ENCODE data around the gene VPS16. TPM values are rescaled to one million over a fixed set of nuclear protein-coding genes. Genes with fewer than 3 reads are reported as not detected.

VPS16 gene
- total RNA-seq (10 to 100 TPM; 35.3 to 57.0 TPM), polyA plus RNA-seq (ENCODE audit: insufficient read length in 2 of 2) (10 to 100 TPM; 65.5 to 71.6 TPM)
- long read RNA-seq, donor 1, transcript VPS16-202 (24 exons, 2,750 nt), result major isoform, 7 of 16 reads
- long read RNA-seq, donor 1, partial matches to known transcripts, result 7 of 16 reads
- long read RNA-seq, donor 1, other reads (novel, unspliced or antisense), result 0 of 16 reads
- long read RNA-seq, donor 2, result 0 reads
- long read RNA-seq, donor 3, partial matches to known transcripts, result 0 of 4 reads
- long read RNA-seq, donor 3, other reads (novel, unspliced or antisense), result 0 of 4 reads
- long read RNA-seq, donor 4, transcript VPS16-202 (24 exons, 2,750 nt), result major isoform, 5 of 6 reads
- long read RNA-seq, donor 4, partial matches to known transcripts, result 0 of 6 reads
- long read RNA-seq, donor 4, other reads (novel, unspliced or antisense), result 0 of 6 reads

DNA sequence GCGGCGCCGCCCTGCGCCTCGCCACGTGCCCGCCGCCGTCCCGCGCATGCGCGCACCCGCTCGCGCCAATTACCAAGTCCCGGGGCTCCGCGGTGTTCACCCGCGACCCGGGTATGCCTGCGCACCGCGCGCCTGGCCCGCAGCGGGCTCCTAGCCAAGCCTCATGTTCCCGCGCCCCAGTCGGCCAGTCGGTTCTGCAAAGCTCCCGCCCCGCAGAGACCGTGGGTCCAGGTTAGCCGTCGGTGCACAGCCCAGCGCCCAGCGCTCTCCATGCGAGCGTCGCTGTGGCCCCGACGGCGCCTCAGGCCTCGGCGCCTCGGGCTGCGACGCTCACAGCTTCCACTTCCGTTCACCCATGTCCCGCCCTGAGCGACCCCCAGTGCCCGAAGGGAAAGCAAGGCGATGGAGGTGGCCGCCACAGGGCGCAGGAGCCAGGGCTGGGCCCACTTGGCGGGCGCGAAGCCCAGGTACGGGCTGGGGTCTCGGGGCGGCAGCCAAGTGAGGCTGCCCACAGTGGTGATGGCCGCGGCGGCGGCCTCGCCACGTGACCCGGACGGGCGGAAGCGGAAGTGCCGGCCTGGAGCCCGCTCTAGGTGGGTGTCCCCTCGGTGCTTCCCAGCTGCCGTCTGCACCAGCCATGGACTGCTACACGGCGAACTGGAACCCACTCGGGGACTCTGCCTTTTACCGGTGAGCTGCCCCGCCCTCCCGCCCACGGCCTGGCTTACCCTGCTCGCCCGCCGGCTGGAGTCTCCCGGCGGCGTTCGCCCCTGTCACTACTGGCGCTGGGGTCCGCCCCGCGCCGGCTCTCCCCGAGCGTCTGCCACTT, at the start of gene VPS16, which contains the start of gene PCED1A:
VPS16 (plus strand) TSS at position 608 of the 829 bp plus-strand sequence; CDS start at position 638, 30 bp downstream.
PCED1A (minus strand) TSS at position 518 of the 829 bp plus-strand sequence. CDS start 743 bp downstream, outside the sequence.
- DNase-seq (ENCODE audit: low read depth in 4 of 6, low spot score in 6 of 6), result peak; percentile 69 to 96 (median 78)
- Histone ChIP-seq H3K4me3 (ENCODE audit: low read depth, low read length) (peak within 1 kb of the TSS; percentile 83), H3K36me3 (ENCODE audit: control insufficient read depth, insufficient read depth, low read length) (peaks cover 22% of the 10 kb centered on the region), H3K9me3 (ENCODE audit: control insufficient read depth, insufficient read depth, low read length) (no peaks in the 10 kb centered on the region), H3K27ac (ENCODE audit: low read depth, low read length) (peak within 1 kb of the TSS; percentile 76), H3K27me3 (ENCODE audit: control insufficient read depth, insufficient read depth, low read length) (no peaks in the 10 kb centered on the region), H3K4me1 (ENCODE audit: control insufficient read depth, insufficient read depth, low read length) (peaks cover 16% of the 10 kb centered on the region)
- WGBS (ENCODE audit: insufficient coverage), result 3% methylated on average over 98 of the region's 98 CpGs

DNA sequence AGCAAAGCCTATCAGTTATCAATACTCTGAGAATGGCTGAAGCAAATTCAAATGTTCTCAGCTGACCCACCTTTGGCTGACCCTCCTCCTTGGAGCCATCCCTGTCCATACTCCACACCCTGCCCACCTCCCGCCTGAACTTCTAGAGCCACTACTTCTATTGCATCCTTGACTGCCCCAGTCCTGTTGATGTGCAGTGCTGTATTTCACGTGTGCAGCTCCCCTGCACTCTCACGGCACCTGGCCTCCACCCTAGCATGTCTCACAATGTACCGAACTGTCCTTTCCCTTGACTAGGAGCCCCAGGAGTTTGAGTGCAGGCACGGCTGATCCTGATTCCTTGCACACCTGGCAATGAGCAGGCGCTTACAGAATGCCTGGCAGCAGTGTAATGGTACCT, 47.1 kb upstream of the VPS16 start:
- 93% methylated on average over 6 of the region's 6 CpGs for WGBS (ENCODE audit: insufficient coverage)
- Histone ChIP-seq H3K4me3 (ENCODE audit: low read depth, low read length) (no peak overlapping the region), H3K27me3 (ENCODE audit: control insufficient read depth, insufficient read depth, low read length) (no peaks in the 10 kb centered on the region)

GRCh38 chr20:2794202-2794748, 46.3 kb upstream of the VPS16 start:
- Histone ChIP-seq H3K36me3 (ENCODE audit: control insufficient read depth, insufficient read depth, low read length) (peaks cover 41% of the 10 kb centered on the region), H3K9me3 (ENCODE audit: control insufficient read depth, insufficient read depth, low read length) (no peaks in the 10 kb centered on the region), H3K27me3 (ENCODE audit: control insufficient read depth, insufficient read depth, low read length) (peaks cover 4% of the 10 kb centered on the region), H3K27ac (ENCODE audit: low read depth, low read length) (no peak overlapping the region), H3K4me3 (ENCODE audit: low read depth, low read length) (no peak overlapping the region), H3K4me1 (ENCODE audit: control insufficient read depth, insufficient read depth, low read length) (peaks cover 9% of the 10 kb centered on the region)
- WGBS (ENCODE audit: insufficient coverage), result 88% methylated on average over 16 of the region's 23 CpGs
- no peak for DNase-seq (ENCODE audit: low read depth in 4 of 6, low spot score in 6 of 6)

More for the DNA sequence above, 47.1 kb upstream of the VPS16 start:
- H3K9me3 ChIP-seq (ENCODE audit: control insufficient read depth, insufficient read depth, low read length), result peaks cover 1% of the 10 kb centered on the region
- no peak overlapping the region for H3K27ac ChIP-seq (ENCODE audit: low read depth, low read length)
- H3K4me1 ChIP-seq (ENCODE audit: control insufficient read depth, insufficient read depth, low read length), result peaks cover 1% of the 10 kb centered on the region
- DNase-seq (ENCODE audit: low read depth in 4 of 6, low spot score in 6 of 6), result no peak
- H3K36me3 ChIP-seq (ENCODE audit: control insufficient read depth, insufficient read depth, low read length), result peaks cover 38% of the 10 kb centered on the region

GRCh38 chr20:2794866-2795447, 45.6 kb upstream of the VPS16 start:
- Histone ChIP-seq H3K4me3 (ENCODE audit: low read depth, low read length) (no peak overlapping the region), H3K4me1 (ENCODE audit: control insufficient read depth, insufficient read depth, low read length) (peaks cover 16% of the 10 kb centered on the region), H3K27me3 (ENCODE audit: control insufficient read depth, insufficient read depth, low read length) (peaks cover 7% of the 10 kb centered on the region), H3K36me3 (ENCODE audit: control insufficient read depth, insufficient read depth, low read length) (peaks cover 41% of the 10 kb centered on the region), H3K27ac (ENCODE audit: low read depth, low read length) (no peak overlapping the region), H3K9me3 (ENCODE audit: control insufficient read depth, insufficient read depth, low read length) (no peaks in the 10 kb centered on the region)
- WGBS (ENCODE audit: insufficient coverage), result 92% methylated on average over 11 of the region's 11 CpGs
- DNase-seq (ENCODE audit: low read depth in 4 of 6, low spot score in 6 of 6), result no peak

- peaks cover 10% of the 10 kb centered on the region for H3K27me3 ChIP-seq (ENCODE audit: control insufficient read depth, insufficient read depth, low read length)
- peaks cover 19% of the 10 kb centered on the region for H3K4me1 ChIP-seq (ENCODE audit: control insufficient read depth, insufficient read depth, low read length)
- H3K4me3 ChIP-seq (ENCODE audit: low read depth, low read length), result no peak overlapping the region
- no peak overlapping the region for H3K27ac ChIP-seq (ENCODE audit: low read depth, low read length)
- H3K36me3 ChIP-seq (ENCODE audit: control insufficient read depth, insufficient read depth, low read length), result peaks cover 41% of the 10 kb centered on the region
- no peaks in the 10 kb centered on the region for H3K9me3 ChIP-seq (ENCODE audit: control insufficient read depth, insufficient read depth, low read length)
- 94% methylated on average over 22 of the region's 24 CpGs for WGBS (ENCODE audit: insufficient coverage)
- no peak for DNase-seq (ENCODE audit: low read depth in 4 of 6, low spot score in 6 of 6)
These were observed 45.1 kb upstream of the VPS16 start for GRCh38 chr20:2795451-2795850.

- H3K4me1 ChIP-seq (ENCODE audit: control insufficient read depth, insufficient read depth, low read length), result peaks cover 22% of the 10 kb centered on the region
- no peak overlapping the region for H3K27ac ChIP-seq (ENCODE audit: low read depth, low read length)
- H3K27me3 ChIP-seq (ENCODE audit: control insufficient read depth, insufficient read depth, low read length), result peaks cover 17% of the 10 kb centered on the region
- DNase-seq (ENCODE audit: low read depth in 4 of 6, low spot score in 6 of 6), result no peak
- H3K9me3 ChIP-seq (ENCODE audit: control insufficient read depth, insufficient read depth, low read length), result no peaks in the 10 kb centered on the region
- no peak overlapping the region for H3K4me3 ChIP-seq (ENCODE audit: low read depth, low read length)
- H3K36me3 ChIP-seq (ENCODE audit: control insufficient read depth, insufficient read depth, low read length), result peaks cover 41% of the 10 kb centered on the region
- 95% methylated on average over 19 of the region's 20 CpGs for WGBS (ENCODE audit: insufficient coverage)
These were observed 44.4 kb upstream of the VPS16 start for GRCh38 chr20:2796011-2796660.

DNA sequence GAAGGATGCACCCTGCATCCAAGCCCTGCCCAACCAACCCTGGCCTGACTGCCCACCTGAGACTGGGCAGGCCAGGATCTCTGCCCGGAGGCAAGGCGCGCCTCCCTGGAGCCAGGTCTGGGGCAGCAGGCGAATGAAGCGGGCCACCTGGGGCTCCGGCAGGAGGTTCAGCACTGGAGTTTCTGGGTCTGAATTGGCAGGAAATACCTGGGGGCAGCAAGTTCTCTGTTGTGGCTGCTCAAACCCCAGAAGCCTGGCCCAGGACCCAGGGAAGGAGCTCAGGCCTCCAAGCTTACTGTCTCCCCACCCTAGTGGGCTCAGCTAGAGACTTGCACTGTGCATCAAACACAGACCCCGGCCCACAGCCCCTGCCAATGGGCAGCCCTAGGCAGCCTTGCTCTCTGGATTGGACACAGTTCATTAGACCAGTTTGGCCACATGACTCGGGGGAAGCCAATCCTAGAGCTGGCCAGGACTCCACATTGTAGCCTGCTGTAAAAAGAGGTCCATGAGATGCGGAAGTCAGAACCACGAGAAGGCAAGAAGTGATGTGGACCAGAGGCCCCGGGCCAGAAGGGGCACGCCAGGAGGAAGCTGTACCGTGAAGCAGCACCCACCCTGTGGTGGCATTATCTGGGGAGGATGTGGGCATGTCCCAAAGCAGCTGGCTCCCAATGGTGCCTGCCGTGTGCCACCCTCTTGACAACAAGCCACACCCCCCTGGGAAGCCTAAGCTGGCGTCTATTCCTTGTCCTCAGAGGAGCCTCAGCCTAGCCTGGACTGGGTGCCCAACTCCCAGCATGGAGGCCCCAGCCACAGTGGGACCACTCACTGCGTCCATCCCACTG, 43.2 kb upstream of the VPS16 start:
- WGBS (ENCODE audit: insufficient coverage), result 85% methylated on average over 15 of the region's 16 CpGs
- H3K27me3 ChIP-seq (ENCODE audit: control insufficient read depth, insufficient read depth, low read length), result peaks cover 26% of the 10 kb centered on the region

GRCh38 chr20:2798095-2798805, 42.3 kb upstream of the VPS16 start:
- DNase-seq (ENCODE audit: low read depth in 4 of 6, low spot score in 6 of 6), result no peak
- peaks cover 41% of the 10 kb centered on the region for H3K36me3 ChIP-seq (ENCODE audit: control insufficient read depth, insufficient read depth, low read length)
- H3K4me1 ChIP-seq (ENCODE audit: control insufficient read depth, insufficient read depth, low read length), result peaks cover 25% of the 10 kb centered on the region
- peaks cover 34% of the 10 kb centered on the region for H3K27me3 ChIP-seq (ENCODE audit: control insufficient read depth, insufficient read depth, low read length)
- no peak overlapping the region for H3K27ac ChIP-seq (ENCODE audit: low read depth, low read length)
- 94% methylated on average over 19 of the region's 19 CpGs for WGBS (ENCODE audit: insufficient coverage)
- no peak overlapping the region for H3K4me3 ChIP-seq (ENCODE audit: low read depth, low read length)
- H3K9me3 ChIP-seq (ENCODE audit: control insufficient read depth, insufficient read depth, low read length), result no peaks in the 10 kb centered on the region

More for the DNA sequence above, 43.2 kb upstream of the VPS16 start:
- DNase-seq (ENCODE audit: low read depth in 4 of 6, low spot score in 6 of 6), result no peak
- Histone ChIP-seq H3K9me3 (ENCODE audit: control insufficient read depth, insufficient read depth, low read length) (no peaks in the 10 kb centered on the region), H3K4me3 (ENCODE audit: low read depth, low read length) (no peak overlapping the region), H3K27ac (ENCODE audit: low read depth, low read length) (no peak overlapping the region), H3K4me1 (ENCODE audit: control insufficient read depth, insufficient read depth, low read length) (peaks cover 25% of the 10 kb centered on the region), H3K36me3 (ENCODE audit: control insufficient read depth, insufficient read depth, low read length) (peaks cover 41% of the 10 kb centered on the region)
